ENCODE results near the gene APOBEC3C. TPM values are rescaled to one million over a fixed set of nuclear protein-coding genes. Genes with fewer than 3 reads are reported as not detected.
"Not testable (repeated sequence)": the region's sequence is repeated elsewhere in the genome, so short reads cannot be mapped to it uniquely, and the experiment has no call there.

Gene APOBEC3C
- total RNA-seq, 2 donors from 2014 or later, result 2.6 to 6.7 TPM

GRCh38 chr22:38974170-38974825 is 39.8 kb upstream of the APOBEC3C start:
- WGBS, 2 donors, result 80 to 90% methylated on average over 16 to 18 of the region's 18 CpGs
- no peak overlapping the region for H3K4me3 ChIP-seq
- peaks cover 5% of the 10 kb centered on the region for H3K4me1 ChIP-seq
- no peak for ATAC-seq
- DNase-seq, result no peak
- no peak overlapping the region for H3K27ac ChIP-seq
- TF ChIP-seq CTCF (IDR thresholded peaks at IDR 0.05) (no peak), POLR2A (IDR thresholded peaks at IDR 0.05) (no peak)
- no peaks in the 10 kb centered on the region for H3K27me3 ChIP-seq
- H3K36me3 ChIP-seq (replicated peaks in 1 of 2; ENCODE audit: insufficient read depth in 1 of 2, low read depth in 2 of 2), result no peaks in the 10 kb centered on the region
- intact Hi-C loops (cut with DNase I), result no loop called here
- no peaks in the 10 kb centered on the region for H3K9me3 ChIP-seq

GRCh38 chr22:38974826-38975175 is 39.3 kb upstream of the APOBEC3C start:
- Histone ChIP-seq H3K27me3 (no peaks in the 10 kb centered on the region), H3K4me3 (no peak overlapping the region), H3K4me1 (peaks cover 5% of the 10 kb centered on the region), H3K9me3 (no peaks in the 10 kb centered on the region), H3K36me3 (replicated peaks in 1 of 2; ENCODE audit: insufficient read depth in 1 of 2, low read depth in 2 of 2) (no peaks in the 10 kb centered on the region), H3K27ac (no peak overlapping the region)
- TF ChIP-seq POLR2A (IDR thresholded peaks at IDR 0.05) (no peak), CTCF (IDR thresholded peaks at IDR 0.05) (no peak)
- intact Hi-C loops (cut with DNase I), result no loop called here
- DNase-seq (no peak), ATAC-seq (no peak)
- 89 to 96% methylated on average over 7 of the region's 7 CpGs for WGBS, 2 donors

- intact Hi-C loops (cut with DNase I); H3K4me3 ChIP-seq; ATAC-seq; H3K36me3 ChIP-seq (replicated peaks in 1 of 2; ENCODE audit: insufficient read depth in 1 of 2, low read depth in 2 of 2); DNase-seq; H3K27me3 ChIP-seq; H3K9me3 ChIP-seq; H3K27ac ChIP-seq: not testable (repeated sequence)
- peaks cover 24% of the 10 kb centered on the region for H3K4me1 ChIP-seq
- 96 to 97% methylated on average over 4 of the region's 4 CpGs for WGBS, 2 donors
Measured at GRCh38 chr22:38977289-38977688, 36.8 kb upstream of the APOBEC3C start.

GRCh38 chr22:38980587-38980986 is 33.5 kb upstream of the APOBEC3C start:
- 38 to 55% methylated on average over 10 of the region's 10 CpGs for WGBS, 2 donors
- ATAC-seq; H3K9me3 ChIP-seq; H3K4me3 ChIP-seq; DNase-seq; intact Hi-C loops (cut with DNase I); H3K36me3 ChIP-seq (replicated peaks in 1 of 2; ENCODE audit: insufficient read depth in 1 of 2, low read depth in 2 of 2); H3K27me3 ChIP-seq: not testable (repeated sequence)
- peak overlapping the region in 3 of 4 donors; percentile 74 to 95 (median 86) for H3K27ac ChIP-seq
- H3K4me1 ChIP-seq, result peaks cover 46% of the 10 kb centered on the region

- Histone ChIP-seq H3K4me3 (no peak overlapping the region), H3K9me3 (no peaks in the 10 kb centered on the region), H3K27me3 (no peaks in the 10 kb centered on the region), H3K4me1 (peaks cover 50% of the 10 kb centered on the region), H3K36me3 (replicated peaks in 1 of 2; ENCODE audit: insufficient read depth in 1 of 2, low read depth in 2 of 2) (no peaks in the 10 kb centered on the region), H3K27ac (peak overlapping the region in 3 of 4 donors; percentile 86 to 95 (median 92))
- intact Hi-C loops (cut with DNase I), result no loop called here
- DNase-seq, result peak in 3 of 4 donors; percentile 73 to 82 (median 80)
- TF ChIP-seq CTCF (IDR thresholded peaks at IDR 0.05) (peak in 5 of 7 experiments; percentile 61 to 96 (median 77)), POLR2A (IDR thresholded peaks at IDR 0.05) (peak in 2 of 3 donors; percentile 70 to 81)
- peak; percentile 59 for ATAC-seq
- WGBS, 2 donors, result 10 to 24% methylated on average over 27 of the region's 27 CpGs
Measured at GRCh38 chr22:38981005-38981991, 32.8 kb upstream of the APOBEC3C start.

Data from body of pancreas (tissue), 4 donors.